CD4-positive, alpha-beta T cell treated with Interleukin-4 for 1 hour (primary cell): ENCODE measurements around the gene NETO2.
"Not testable (repeated sequence)": the region's sequence is repeated elsewhere in the genome, so short reads cannot be mapped to it uniquely, and the experiment has no call there.

Experiments used
- DNase-seq, 2 donors: peaks; one replicate each; pipeline ENCODE4 v3.0.0-alpha.2; 2020 to 2022

The NETO2 gene

GRCh38 chr16:47132308-47132707, 11.4 kb downstream of the NETO2 start:
- DNase-seq, result no peak

- no peak for DNase-seq
These were observed 13.8 kb downstream of the NETO2 start for GRCh38 chr16:47129755-47130435.

- DNase-seq, result no peak
These were observed 16.2 kb downstream of the NETO2 start for GRCh38 chr16:47127541-47127940.

GRCh38 chr16:47125757-47126156, 18.0 kb downstream of the NETO2 start:
- no peak for DNase-seq

GRCh38 chr16:47113130-47113529, 30.6 kb downstream of the NETO2 start:
- no peak for DNase-seq

- no peak for DNase-seq
These were observed 32.8 kb downstream of the NETO2 start for GRCh38 chr16:47110939-47111338.

- DNase-seq, result no peak
These were observed 34.4 kb downstream of the NETO2 start for GRCh38 chr16:47109361-47109760.

- not testable (repeated sequence) for DNase-seq
These were observed 40.8 kb downstream of the NETO2 start for GRCh38 chr16:47102921-47103320.

- DNase-seq, result not testable (repeated sequence)
These were observed 46.6 kb downstream of the NETO2 start for GRCh38 chr16:47097154-47097553.

- DNase-seq, result no peak
These were observed 47.4 kb downstream of the NETO2 start for GRCh38 chr16:47096297-47096696.

- DNase-seq, result no peak
These were observed 59.5 kb downstream of the NETO2 start for GRCh38 chr16:47084198-47084597.

- DNase-seq, result no peak
These were observed 61.5 kb downstream of the NETO2 start for GRCh38 chr16:47082099-47082865.

GRCh38 chr16:47081115-47081514, 62.6 kb downstream of the NETO2 start:
- DNase-seq, result no peak

- DNase-seq, result no peak
These were observed 63.9 kb downstream of the NETO2 start for GRCh38 chr16:47079860-47080259.

- DNase-seq, result no peak
These were observed 70.3 kb downstream of the NETO2 start for GRCh38 chr16:47073223-47074155.

- no peak for DNase-seq
These were observed 71.6 kb downstream of the NETO2 start for GRCh38 chr16:47072158-47072557.

GRCh38 chr16:47069841-47070584, 73.7 kb downstream of the NETO2 start:
- DNase-seq, result no peak

GRCh38 chr16:47069313-47069712, 74.4 kb downstream of the NETO2 start:
- no peak for DNase-seq

- DNase-seq, result no peak
These were observed 76.5 kb downstream of the NETO2 start for GRCh38 chr16:47067203-47067602.

- no peak for DNase-seq
These were observed 77.7 kb downstream of the NETO2 start for GRCh38 chr16:47065766-47066688.

GRCh38 chr16:47064775-47065174, 79.0 kb downstream of the NETO2 start:
- DNase-seq, result no peak
